ENCODE results near the gene C1orf174. TPM values are rescaled to one million over a fixed set of nuclear protein-coding genes. Genes with fewer than 3 reads are reported as not detected.

C1orf174 gene
- total RNA-seq (2022; extraction: Qiagen RNA extraction) = 22.4 to 26.0 TPM (median 23.5 TPM) in 5 replicates

DNA sequence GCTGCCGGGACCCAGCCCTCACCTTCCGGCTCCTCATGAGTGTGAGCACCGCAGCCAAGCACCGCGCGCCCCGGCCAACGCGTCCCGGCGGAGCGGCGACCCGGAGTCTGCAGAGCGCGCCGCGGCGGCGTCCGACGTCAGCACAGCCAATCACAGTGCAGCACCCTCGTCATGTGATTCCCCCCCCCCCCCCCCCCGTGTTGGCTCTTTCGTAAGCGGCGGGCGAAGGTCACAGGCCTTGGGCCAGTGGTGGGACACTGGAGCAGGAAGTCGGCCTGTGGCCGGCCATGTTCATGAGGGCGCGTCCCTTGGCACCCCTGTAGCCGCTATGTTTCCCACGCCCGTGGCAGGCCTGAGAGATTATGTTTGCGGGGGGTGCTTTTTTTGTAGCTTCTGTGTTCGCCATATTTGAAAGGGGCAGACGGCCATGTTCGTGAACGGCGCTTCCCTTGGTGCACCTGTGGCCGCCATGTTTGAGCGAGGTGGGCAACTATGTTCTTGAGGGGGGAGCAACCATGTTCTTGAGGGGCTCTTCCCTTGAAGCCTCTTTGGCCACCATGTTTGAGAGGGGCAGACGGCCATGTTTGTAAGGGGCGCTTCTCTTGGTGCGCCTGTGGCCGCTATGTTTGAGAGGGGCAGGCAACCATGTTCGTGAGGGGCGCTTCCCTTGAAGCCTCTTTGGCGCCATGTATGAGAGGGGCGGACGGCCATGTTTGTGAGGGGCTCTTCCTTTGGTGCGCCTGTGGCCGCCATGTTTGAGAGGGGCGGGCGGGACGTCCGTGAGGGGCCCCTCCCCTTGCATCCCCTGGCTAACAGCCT lies at the start of gene C1orf174:
TSS of gene C1orf174 (minus strand) at position 123 of the 819 bp plus-strand sequence. CDS start at position 37, 86 bp downstream.

GRCh38 chr1:3856923-3857790 lies 42.9 kb downstream of the C1orf174 start, which contains the start of the genes CEP104 and DFFB:
TSS of gene CEP104 (minus strand) at chr1:3857211. CDS start at chr1:3852407, 4,804 bp downstream.
TSS of gene DFFB (plus strand) at chr1:3857476. CDS start at chr1:3857604, 128 bp downstream.

Other genes with a start within 250 kb of the C1orf174 start
- gene TP73, start 247.8 kb downstream of the C1orf174 start, total RNA-seq (2022; extraction: Qiagen RNA extraction) = 0.61 to 0.81 TPM (median 0.64 TPM) in 5 replicates
- not detected in 5 replicates for gene CCDC27, start 147.8 kb downstream of the C1orf174 start, total RNA-seq (2022; extraction: Qiagen RNA extraction)
- gene SMIM1, start 127.5 kb downstream of the C1orf174 start, total RNA-seq (2022; extraction: Qiagen RNA extraction) = 0.41 to 1.5 TPM (median 0.71 TPM) in 5 replicates
- gene LRRC47, start 103.8 kb downstream of the C1orf174 start, total RNA-seq (2022; extraction: Qiagen RNA extraction) = 29.9 to 34.0 TPM (median 33.3 TPM) in 5 replicates
- 16.7 to 17.9 TPM (median 17.8 TPM) in 5 replicates for gene CEP104, start 43.1 kb downstream of the C1orf174 start, total RNA-seq (2022; extraction: Qiagen RNA extraction)
- gene DFFB, start 42.8 kb downstream of the C1orf174 start, total RNA-seq (2022; extraction: Qiagen RNA extraction) = 3.1 to 4.1 TPM (median 3.5 TPM) in 5 replicates

All from A549 treated with Hydrocortisone at 1 μM for 4 hours (cell line).